ENCODE results near the gene ZNF649.

DNA sequence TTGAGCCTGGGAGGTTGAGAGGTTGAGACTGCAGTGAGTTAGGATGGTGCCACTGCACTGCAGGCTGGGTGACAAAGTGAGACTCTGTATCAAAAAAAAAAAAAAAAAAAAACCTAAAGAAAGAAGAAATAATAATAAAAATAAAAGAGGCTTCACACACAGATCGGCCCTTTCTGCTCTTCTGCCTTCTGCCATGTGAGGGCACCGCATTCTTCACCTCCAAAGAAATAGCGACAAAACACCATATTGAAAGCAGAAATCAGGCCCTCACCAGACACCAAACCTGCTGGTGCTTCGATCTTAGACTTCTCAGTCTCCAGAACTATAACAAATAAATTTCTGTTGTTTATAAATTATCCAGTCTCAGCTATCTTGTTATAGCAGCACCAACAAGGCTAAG lies 3.0 kb downstream of the ZNF649 start:
- TF ChIP-seq, protein P1, sequence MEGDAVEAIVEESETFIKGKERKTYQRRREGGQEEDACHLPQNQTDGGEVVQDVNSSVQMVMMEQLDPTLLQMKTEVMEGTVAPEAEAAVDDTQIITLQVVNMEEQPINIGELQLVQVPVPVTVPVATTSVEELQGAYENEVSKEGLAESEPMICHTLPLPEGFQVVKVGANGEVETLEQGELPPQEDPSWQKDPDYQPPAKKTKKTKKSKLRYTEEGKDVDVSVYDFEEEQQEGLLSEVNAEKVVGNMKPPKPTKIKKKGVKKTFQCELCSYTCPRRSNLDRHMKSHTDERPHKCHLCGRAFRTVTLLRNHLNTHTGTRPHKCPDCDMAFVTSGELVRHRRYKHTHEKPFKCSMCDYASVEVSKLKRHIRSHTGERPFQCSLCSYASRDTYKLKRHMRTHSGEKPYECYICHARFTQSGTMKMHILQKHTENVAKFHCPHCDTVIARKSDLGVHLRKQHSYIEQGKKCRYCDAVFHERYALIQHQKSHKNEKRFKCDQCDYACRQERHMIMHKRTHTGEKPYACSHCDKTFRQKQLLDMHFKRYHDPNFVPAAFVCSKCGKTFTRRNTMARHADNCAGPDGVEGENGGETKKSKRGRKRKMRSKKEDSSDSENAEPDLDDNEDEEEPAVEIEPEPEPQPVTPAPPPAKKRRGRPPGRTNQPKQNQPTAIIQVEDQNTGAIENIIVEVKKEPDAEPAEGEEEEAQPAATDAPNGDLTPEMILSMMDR (IDR thresholded peaks at IDR 0.05): no peak
- no peak for TF ChIP-seq POLR2A (IDR thresholded peaks at IDR 0.05)
